ENCODE measurements around the gene LRRC74A.
"Not testable (repeated sequence)": the region's sequence is repeated elsewhere in the genome, so short reads cannot be mapped to it uniquely, and the experiment has no call there.

Gene LRRC74A

GRCh38 chr14:76898006-76898405 lies 71.8 kb downstream of the LRRC74A start:
- DNase-seq, result not testable (repeated sequence)

GRCh38 chr14:76900682-76901081 lies 74.5 kb downstream of the LRRC74A start:
- no peak for DNase-seq

- DNase-seq, result no peak
Measured at GRCh38 chr14:76901171-76902055, 75.2 kb downstream of the LRRC74A start.

GRCh38 chr14:76902591-76902990 lies 76.4 kb downstream of the LRRC74A start:
- no peak for DNase-seq

- DNase-seq, result no peak
Measured at GRCh38 chr14:76904100-76904739, 78.0 kb downstream of the LRRC74A start.

- DNase-seq, result peak; percentile 86
Measured at GRCh38 chr14:76904740-76905569, 78.7 kb downstream of the LRRC74A start.

GRCh38 chr14:76908834-76909233 lies 82.6 kb downstream of the LRRC74A start:
- no peak for DNase-seq

GRCh38 chr14:76909266-76909665 lies 83.1 kb downstream of the LRRC74A start:
- no peak for DNase-seq

GRCh38 chr14:76910371-76910890 lies 84.2 kb downstream of the LRRC74A start:
- no peak for DNase-seq

- no peak for DNase-seq
Measured at GRCh38 chr14:76911473-76911872, 85.3 kb downstream of the LRRC74A start.

- DNase-seq, result peak; percentile 44
Measured at GRCh38 chr14:76914533-76915081, 88.4 kb downstream of the LRRC74A start.

GRCh38 chr14:76916040-76916715 lies 90.0 kb downstream of the LRRC74A start:
- no peak for DNase-seq

- peak; percentile 78 for DNase-seq
Measured at GRCh38 chr14:76917158-76917596, 91.0 kb downstream of the LRRC74A start.

- DNase-seq, result peak; percentile 94
Measured at GRCh38 chr14:76917745-76918255, 91.6 kb downstream of the LRRC74A start.

GRCh38 chr14:76918256-76918781 lies 92.1 kb downstream of the LRRC74A start:
- peak; percentile 91 for DNase-seq

- peak; percentile 47 for DNase-seq
Measured at GRCh38 chr14:76918782-76919394, 92.7 kb downstream of the LRRC74A start.

Data from NCI-H345 (cell line).